IPS-NIHi7 (cell line): ENCODE results near the gene RHOV.
"Not testable (repeated sequence)": the region's sequence is repeated elsewhere in the genome, so short reads cannot be mapped to it uniquely, and the experiment has no call there.

Experiments
- DNase-seq: peaks from one replicate; pipeline ENCODE4 v3.0.0; 2012; ENCODE audit warnings: mixed read lengths; ENCODE audit errors: extremely low spot score

RHOV gene

DNA sequence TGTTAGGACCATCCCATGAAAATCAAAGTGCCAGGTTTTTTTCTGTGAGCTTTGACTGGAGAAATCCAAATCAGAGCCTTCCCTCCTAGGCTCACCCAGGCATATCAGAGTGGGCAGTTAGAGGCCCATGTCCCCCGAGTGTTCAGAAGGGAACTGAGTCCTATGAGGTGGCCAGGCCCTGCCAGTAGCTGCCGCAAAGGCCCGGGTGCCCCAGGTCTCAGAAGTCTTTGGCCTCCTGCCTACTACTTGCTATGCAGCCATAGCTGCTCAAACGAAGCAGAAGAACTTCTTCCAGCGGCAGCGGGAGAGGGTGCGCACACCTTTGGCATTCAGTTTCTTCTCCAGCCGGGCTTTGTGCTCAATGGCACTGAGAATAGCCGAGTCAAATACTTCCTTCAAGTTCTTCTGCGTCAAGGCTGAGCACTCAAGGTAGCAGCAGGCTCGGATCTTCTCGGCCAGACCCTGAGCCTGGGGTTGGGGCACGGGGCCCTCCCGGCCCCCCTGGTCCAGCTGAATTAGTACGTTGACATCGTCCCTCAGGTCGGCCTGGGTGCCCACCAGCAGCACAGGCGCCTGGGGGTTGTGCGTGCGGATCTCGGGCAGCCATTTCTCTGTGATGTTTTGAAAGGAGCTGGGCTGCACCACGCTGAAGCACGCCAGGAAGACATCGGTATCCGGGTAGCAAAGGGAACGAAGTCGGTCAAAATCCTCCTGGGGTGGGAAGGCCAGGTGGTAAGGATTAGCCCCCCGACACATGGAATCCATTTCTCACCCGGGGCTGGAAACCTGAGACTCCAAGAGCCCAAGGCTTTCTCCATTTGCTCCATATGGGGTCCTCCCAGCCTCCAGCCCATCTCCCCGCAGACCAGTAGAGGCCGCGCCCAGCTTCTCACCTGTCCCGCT, 992 bp downstream of the RHOV start:
- DNase-seq: no peak

DNA sequence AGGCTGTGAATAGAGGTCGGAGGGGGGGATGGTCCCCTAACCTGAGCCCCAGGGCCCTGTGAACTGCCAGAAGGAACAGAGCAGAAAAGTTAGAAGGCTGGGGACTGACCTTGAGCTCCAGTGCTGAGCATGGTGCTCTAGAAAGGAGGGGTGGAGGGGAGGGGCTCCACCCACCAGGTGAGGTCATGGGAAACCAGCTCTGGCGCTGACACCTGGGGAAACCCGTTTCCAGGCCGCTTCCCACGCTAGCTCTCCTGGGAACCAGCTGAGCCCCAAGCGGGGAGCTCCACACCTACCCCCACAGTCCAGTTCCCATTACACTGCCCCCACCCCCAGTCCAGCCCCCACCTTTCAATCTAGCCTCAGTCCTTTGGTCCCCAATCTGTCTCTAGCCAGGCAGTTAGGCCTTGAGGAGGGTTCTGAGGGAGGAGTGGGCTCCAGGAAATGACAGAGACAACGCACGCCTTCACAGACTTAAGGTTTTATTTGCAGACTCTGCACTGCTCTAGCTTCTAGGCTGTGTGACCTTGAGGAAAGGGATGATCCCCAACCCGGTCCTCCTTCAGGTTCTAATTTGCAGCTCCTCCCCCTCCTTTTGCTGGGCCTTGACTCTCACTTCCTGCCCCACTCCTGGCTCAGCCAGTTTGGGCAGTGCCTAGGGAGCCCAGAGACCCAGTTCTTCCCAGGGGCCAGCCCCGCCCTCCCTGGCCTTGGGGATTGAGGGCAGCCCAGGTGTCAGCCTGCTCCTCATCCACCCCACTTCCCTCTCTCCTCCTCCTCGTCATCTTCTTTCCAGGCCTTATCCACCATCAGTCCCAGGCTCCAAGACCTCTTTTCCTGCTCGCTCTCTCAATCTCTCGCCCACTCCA, 2.1 kb downstream of the RHOV start:
- DNase-seq: peak; percentile 77

DNA sequence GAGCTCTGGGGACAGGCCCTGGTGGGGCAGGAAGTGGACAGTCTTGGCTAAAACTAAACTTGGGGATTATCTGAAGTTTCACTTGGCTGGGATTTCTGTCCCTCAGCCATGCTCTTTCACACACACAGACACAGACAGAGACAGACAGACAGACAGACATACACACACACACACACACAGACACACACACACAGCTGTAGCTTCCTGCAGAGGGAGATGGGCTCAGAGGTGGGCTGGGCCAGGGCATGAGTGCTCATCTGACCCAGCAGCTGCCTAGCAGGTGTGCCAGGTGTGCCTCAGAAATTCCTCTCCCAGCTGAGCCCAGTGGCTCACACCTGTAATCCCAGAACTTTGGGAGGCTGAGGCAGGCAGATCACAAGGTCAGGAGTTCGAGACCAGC, 3.3 kb downstream of the RHOV start:
- no peak for DNase-seq

DNA sequence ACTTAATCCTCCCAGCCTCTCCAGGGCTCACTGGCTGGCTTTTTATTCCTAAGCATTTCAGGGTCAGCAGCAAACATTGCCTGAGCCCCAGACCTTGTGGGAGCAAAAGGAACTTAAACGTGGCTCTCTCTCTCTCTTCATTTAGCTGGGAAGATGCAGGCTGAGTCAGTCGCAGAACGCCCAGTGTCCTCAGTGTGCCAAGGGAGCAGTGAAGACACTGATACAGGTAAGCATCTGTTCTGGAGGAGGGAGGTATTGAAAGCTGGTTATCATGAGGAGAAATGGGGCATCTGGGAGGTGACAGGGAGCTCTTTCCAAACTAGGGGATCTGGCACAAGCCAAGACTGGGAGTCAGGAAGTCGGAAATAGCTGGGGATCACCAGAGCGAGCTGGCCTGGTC, 4.3 kb downstream of the RHOV start:
- no peak for DNase-seq

DNA sequence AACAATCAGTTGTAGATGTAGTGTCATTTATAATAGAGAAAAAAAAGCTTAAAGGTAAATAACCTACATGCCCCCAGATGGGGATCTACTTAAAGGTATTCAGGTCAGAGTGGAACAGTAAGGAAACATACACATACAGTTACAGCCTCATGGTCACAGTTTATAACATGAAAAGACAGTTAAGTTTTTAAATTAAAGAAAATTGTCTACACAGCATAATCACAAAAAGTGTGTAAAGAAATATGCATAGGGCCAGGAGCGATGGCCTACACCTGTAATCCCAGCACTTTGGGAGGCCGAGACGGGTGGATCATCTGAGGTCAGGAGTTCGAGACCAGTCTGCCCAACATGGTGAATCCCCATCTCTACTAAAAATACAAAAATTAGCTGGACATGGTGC, 6.8 kb downstream of the RHOV start:
- DNase-seq: no peak

DNA sequence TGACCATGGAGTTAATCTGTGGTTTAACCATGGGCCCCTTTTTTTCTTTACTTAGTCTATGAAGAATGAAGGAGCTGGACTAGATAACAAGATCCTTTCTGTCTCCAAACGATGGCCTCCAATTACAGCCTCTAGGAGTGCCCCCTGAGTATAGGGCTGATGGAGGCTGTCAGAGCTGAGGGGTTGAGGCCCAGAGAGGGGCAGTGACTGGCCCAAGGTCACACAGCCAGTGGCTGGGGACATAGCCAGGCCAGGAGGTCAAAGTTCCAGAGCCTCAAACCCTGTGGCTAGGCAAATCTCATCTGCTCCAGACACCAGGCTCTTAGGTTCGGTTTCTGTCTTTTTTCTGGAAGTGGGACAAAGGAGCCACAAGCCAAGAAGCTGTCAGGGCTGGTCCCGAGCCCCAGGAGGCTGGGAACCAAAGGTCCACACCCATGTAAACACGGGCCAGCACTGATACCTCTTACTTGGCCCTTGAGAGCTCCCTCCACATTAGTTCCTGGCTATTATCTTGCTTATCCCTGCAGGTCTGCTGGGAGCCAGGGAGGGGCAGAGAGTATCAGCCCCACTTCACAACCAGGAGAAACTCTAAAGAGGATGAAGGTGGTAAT, 10.3 kb downstream of the RHOV start:
- DNase-seq: no peak

DNA sequence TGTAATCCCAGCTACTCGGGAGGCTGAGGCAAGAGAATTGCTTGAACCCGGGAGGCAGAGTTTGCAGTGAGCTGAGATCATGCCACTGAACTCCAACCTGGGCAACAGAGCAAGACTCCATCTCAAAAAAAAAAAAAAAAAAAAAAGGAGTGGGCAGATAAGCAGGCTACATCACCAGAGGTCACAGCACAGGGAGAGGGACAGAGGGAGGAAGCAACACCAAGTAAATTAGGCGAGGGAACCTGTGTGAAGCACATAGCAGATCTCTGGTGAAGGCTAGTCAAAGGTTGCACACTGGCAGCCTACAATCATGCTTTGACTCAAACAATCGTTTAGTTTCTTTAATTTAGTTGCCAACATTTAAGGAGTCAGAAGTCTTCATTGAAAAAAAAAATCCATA, 12.9 kb downstream of the RHOV start:
- DNase-seq: not testable (repeated sequence)

DNA sequence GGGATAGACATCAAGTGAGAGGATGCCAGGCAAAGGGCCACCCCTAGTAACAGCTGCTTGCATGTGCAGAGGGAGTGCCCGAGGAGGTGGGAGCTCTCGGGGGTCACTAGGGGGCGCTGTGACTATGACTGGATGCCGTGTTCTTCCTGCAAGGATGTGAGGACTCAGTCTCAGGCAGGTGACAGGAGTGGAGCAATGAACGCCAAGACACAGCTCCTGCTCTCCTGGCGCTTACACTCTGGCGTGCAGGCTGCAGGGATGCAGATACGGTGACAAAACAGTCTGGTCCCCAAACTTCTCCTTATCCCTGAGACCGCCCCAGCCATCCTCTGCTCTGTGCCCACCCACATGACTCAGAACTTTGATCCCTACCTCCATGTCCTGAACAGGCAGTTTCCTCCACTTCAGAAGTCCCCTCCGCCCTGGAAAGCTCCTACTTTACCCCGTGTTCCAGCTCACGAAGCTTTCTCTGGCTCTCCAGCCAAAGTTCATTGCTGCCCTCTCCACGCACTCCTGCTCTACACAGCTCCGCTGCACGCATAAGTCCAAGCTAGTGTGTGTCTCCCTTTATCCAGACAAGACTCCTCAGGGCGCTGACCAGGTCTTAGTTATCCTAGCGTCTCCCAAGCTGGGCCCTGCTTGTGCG, 14.7 kb downstream of the RHOV start:
- DNase-seq: peak; percentile 93

DNA sequence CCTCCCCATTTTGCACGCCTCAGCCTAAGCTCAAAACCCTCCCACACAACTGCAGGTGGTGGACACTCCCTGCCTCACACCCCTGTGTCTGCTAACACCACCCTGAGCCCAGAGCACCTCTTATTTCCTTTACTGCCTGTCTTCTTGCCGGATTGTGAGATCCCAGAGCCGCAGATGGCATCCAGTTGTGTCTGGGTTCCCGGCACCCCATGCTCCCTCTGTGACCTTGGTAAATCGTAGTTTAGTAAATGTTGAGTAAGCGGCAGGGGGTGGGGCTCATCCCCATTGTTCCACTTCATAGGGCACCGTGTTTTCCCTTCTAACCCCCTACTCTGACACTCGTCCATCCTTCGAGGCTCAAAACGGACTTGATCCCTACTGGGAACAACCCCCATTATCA, 15.3 kb downstream of the RHOV start:
- no peak for DNase-seq

DNA sequence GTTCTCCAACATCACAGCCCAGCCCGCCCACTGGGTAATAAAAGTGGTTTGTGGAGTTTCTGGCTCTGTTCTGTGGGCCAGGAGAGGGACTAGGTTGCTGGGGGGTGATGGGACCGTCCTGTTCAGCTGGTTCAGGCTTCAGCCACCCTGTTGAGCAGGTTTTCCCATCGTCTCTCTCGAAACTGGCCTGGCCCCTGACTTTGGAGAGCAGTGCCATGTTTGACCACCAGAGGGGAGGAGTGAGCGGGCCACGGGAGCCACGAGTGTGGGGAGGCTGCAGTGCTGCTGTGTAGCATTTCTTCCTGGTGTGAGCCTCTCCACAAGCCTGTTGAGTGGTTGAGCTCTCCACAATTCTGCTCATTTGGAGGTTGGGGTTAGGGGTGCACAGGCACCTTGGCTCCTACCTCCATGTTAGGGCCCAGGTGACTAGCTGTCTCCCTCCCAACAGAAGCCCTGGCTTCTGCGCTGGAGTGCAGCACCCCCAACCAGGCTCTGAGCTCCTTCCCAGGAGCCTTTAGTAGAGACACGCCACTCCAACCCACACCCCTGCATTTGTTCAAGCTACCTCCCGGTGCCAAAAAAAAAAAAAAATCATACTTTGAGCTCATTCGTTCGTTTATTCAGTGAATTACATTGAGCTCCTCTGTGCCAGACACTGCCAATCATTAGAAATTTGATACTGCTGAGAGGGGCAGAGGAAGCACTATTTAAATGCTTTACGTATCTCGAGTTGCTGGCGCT, 16.3 kb downstream of the RHOV start:
- DNase-seq: peak; percentile 92

DNA sequence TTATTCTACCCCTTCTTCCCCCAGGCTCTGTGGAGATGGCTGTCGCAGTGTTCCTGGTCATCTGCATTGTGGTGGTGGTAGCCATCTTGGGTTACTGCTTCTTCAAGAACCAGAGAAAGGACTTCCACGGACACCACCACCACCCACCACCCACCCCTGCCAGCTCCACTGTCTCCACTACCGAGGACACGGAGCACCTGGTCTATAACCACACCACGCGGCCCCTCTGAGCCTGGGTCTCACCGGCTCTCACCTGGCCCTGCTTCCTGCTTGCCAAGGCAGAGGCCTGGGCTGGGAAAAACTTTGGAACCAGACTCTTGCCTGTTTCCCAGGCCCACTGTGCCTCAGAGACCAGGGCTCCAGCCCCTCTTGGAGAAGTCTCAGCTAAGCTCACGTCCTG, 17.3 kb downstream of the RHOV start:
- no peak for DNase-seq

DNA sequence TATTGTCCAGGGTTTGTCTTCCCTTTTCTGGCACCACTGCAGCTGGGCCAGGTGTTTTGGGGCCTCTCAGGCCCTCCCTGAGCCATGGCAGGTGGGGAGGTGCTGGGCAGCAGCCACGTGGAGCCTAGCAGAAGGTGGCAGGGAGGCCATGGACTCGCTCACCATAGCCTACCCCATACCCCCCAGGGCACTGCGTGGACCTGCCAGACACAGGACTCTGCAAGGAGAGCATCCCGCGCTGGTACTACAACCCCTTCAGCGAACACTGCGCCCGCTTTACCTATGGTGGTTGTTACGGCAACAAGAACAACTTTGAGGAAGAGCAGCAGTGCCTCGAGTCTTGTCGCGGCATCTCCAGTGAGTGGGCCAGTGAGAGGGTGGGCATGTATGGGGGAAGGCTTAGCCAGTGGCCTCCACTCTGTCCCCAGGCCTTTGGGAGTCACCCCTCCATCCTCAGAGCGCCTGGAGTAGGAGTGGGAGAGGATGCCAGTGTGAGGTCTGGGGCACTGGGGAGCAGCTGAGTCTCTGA, 18.3 kb downstream of the RHOV start:
- no peak for DNase-seq

DNA sequence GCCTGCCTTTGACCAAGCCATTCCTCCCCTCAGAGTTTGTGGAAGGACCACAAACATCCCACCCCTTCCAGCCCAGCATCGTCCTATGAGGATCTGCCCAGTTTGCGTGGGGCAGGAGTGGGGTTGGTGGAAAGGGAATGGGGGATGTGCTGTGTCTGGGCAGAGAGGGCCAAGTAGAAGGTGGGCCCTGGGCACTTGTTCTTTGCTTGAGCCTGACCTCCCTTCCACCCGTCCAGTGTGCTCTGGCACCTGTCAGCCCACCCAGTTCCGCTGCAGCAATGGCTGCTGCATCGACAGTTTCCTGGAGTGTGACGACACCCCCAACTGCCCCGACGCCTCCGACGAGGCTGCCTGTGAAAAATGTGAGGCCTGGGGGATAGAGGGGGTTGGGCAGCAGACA, 19.9 kb downstream of the RHOV start:
- DNase-seq: no peak

DNA sequence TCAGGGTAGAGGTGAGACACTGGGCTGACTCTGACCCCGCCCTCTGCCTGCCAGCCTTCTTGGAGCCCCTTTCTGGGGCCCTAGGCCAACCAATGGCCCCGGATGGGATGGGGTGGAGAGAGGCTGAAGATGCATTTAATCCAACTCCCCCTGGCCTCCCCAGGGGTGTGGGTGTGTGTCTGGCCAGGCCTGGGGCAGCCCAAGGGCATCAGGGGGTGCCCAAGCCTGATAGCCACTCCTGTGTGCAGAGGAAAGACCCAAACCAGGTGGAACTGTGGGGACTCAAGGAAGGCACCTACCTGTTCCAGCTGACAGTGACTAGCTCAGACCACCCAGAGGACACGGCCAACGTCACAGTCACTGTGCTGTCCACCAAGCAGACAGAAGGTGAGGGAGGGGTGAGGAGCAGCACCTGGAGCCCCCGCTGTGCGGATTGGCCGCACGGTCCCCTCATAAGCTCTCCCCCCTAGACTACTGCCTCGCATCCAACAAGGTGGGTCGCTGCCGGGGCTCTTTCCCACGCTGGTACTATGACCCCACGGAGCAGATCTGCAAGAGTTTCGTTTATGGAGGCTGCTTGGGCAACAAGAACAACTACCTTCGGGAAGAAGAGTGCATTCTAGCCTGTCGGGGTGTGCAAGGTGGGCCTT, 20.7 kb downstream of the RHOV start:
- no peak for DNase-seq

DNA sequence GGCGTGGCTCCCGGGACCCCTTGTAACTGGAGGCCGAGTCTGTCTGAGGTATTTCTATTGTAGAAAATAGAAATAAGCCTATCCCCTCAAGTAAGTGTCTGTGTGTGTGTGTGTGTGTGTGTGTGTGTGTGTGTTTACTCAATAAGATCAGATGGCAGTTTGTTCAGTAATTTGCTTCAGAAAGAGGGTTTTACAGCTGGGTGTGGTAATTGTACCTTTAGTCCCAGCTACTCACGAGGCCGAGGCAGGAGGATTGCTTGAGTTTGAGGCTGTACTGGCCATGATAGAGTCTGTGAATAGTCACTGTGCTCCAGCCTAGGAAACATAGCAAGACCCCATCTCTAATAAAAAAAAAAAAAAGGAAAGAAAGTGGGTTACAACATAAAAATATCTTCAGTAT, 21.5 kb downstream of the RHOV start:
- no peak for DNase-seq

DNA sequence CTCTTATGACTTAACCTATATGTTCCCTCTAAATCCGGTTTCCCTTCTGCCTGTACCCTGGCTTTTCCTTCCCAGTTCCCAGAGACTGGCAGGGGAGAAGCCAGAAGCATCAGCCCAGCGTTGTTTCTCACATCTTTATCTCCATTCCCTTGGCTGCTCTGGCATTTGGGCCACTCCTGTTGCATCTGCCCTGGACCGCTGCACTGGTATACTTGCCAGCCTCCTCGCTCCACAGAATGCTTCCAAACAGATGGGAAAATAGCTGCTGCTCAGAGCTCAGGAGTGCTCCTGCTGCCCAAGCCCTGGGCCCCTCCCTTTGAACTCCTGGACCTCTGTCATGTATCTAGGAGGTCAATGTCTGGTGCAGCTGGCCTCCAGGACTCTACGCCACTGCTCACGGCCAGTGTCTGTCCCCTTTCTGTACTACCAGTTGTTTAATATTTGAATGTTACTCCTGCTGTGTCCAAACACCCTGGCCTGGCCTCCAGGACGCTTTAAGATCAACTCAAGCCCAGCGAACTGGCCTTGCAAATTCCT, 23.4 kb downstream of the RHOV start:
- no peak for DNase-seq

DNA sequence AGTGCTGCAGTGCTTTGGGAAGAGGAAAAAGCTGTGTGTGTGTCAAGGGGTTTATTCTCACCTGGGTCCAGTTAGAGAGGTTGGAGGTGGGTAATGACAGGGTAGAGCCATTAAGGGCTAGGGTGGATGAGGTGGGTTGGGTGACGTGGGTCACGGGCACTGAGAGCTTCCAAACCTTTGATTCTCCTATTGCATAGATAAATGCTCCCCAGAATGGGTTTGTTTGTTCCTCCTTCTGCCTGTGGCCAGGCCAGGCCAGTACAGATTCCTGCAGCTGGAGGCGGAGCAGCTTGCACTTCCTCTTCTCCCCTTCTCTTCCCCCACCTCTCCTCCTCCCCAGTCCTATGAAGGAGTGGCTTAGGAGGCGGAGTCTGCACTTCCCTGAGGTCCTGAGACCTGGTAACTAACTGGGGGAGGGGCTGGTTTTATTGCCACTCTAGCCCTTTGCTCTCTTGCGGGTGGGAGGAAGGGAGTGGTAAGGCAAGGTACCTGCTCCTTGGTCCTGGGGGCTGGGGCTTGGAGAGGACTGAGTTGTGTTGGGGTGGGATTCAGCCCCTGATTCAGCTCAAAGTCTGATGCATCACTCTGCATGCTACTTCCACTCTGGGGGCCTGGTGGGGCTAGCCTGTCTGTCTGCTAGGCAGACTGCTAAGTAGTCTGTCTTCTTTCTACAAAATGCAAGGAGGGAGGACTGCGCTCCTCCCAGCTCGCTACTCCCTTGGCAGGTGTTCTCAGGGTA, 26.6 kb downstream of the RHOV start:
- peak; percentile 69 for DNase-seq

DNA sequence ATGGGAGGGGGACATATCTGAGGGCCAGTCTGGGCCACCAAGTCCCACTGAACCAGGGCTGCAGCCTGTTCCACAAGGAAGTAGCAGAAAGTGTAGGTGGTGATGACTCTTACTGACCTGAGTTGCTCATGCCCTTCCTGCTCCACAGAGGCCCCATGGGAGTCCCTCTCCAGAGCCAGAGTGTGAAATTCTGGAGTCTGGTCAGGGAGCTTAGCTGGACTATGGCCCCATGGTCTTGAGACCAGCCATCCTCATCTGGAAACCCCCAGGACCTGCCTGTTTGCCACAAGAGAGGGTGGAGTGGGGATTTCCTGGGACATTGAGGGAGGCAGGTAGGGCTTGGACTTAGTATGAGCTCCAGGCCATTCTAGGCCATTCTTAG, 27.2 kb downstream of the RHOV start:
- DNase-seq: no peak

DNA sequence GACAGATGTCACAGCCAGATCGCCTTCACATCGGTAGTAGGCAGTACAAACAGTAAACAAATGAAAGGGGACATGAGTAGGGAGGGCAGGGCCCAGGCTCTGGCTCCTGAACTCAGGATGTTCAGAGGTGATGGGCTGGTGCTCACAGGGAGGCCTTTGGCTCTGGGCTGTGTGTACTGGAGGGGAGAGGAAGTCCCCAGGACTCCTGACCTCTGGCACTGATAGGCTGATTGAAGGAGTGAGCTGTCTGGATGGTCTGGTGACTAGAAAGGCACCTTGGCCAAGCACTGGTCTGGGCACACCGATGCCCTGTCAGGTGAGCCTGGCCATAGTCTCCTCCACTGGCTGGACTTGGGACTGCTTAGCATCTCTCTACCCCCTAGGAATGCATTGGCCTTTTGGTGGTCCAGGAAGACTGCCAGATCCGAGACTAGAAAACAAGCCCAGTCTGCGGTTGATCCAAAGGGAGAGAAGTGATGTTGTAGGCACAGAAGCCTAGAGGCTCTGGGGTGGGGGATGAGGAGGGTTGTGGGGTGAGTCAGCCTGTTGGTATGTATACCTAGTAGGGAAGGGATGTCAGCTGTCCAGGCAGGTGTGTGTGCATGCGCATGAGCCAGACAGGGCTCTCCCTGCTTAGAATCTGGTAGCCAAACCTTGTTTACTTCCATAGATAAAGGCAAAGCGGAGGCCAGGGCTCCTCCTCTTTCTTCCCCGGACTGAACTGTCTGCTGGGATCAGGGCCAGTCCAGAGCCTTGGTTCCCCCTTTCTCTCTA, 28.3 kb downstream of the RHOV start:
- DNase-seq: peak; percentile 59
